HepG2 (cell line): Measurements from ENCODE around the gene SBNO2. TPM values are rescaled to one million over a fixed set of nuclear protein-coding genes. Genes with fewer than 3 reads are reported as not detected.

Source experiments
- CCDC6 ChIP-seq: sonication (generic); formaldehyde crosslinking; IDR thresholded peaks from 2 replicates; pipeline ENCODE4 v1.8.1; 2022; ENCODE audit warnings: mild to moderate bottlenecking, missing genetic modification reagents, moderate library complexity
- NFIC ChIP-seq: IDR thresholded peaks from 2 replicates; pipeline ENCODE4 v1.6.1; 2012; ENCODE audit warnings: mild to moderate bottlenecking, low read length, inconsistent platforms
- RXRB ChIP-seq: IDR thresholded peaks from 2 replicates; pipeline ENCODE4 v1.6.1; 2016; ENCODE audit warnings: borderline replicate concordance, missing genetic modification reagents, missing compliant biosample characterization
- TCF7 ChIP-seq: sonication (generic); IDR thresholded peaks from 2 replicates; pipeline ENCODE4 v1.6.1; 2016; ENCODE audit warnings: antibody characterized with exemption, low read depth
- ZFP36L1 ChIP-seq: sonication (generic); formaldehyde crosslinking; IDR thresholded peaks from 2 replicates; pipeline ENCODE4 v1.8.0; 2022; ENCODE audit warnings: mild to moderate bottlenecking, missing genetic modification reagents, moderate library complexity
- ZFP82 ChIP-seq: sonication (generic); formaldehyde crosslinking; IDR thresholded peaks from 2 replicates; pipeline ENCODE4 v1.5.1; 2020; ENCODE audit warnings: mild to moderate bottlenecking, missing genetic modification reagents, borderline replicate concordance
- ZNF407 ChIP-seq: sonication (generic); formaldehyde crosslinking; IDR thresholded peaks from one replicate; pipeline ENCODE4 v1.5.1; 2020; ENCODE audit warnings: mild to moderate bottlenecking, missing genetic modification reagents; ENCODE audit errors: not compliant biosample characterization
- polyA plus RNA-seq, 8 experiments: library from polyadenylated mRNA; depleted of rRNA in 3 of 8; stranded (reverse) in 7 of 8; unstranded in 1 of 8; fragments of >200 nt; fragmentation: Illumina TruSeq in 4 of 8; extraction: Trizol in 4 of 8; gene quantifications; 2 replicates each; pipeline versions ENCODE4 v1.2.1 to v1.2.3, GENCODE V29; 2011 to 2016; ENCODE audit warnings: low read depth in 4 of 8, missing spikeins in 1 of 8, mixed read lengths in 1 of 8; ENCODE audit not compliant: insufficient read depth in 1 of 8
- total RNA-seq, 5 experiments: library from RNA; depleted of rRNA; stranded (reverse); fragments of >200 nt; fragmentation: Illumina TruSeq; extraction: Trizol; gene quantifications; 2 replicates each; pipeline ENCODE4 v1.2.3, GENCODE V29; 2016; ENCODE audit warnings: low read depth in 1 of 5
- TF ChIP-seq, protein P1 (sequence below): sonication (generic); formaldehyde crosslinking; IDR thresholded peaks from 2 replicates; pipeline ENCODE4 v1.4.0; 2020; ENCODE audit warnings: missing genetic modification reagents
- TF ChIP-seq, protein P2 (sequence below): sonication (generic); formaldehyde crosslinking; IDR thresholded peaks from 2 replicates; pipeline ENCODE4 v1.5.1; 2020; ENCODE audit warnings: mild to moderate bottlenecking, moderate library complexity, missing genetic modification reagents
- TF ChIP-seq, protein P3 (sequence below): sonication (generic); formaldehyde crosslinking; conservative IDR thresholded peaks from 2 replicates; pipeline ENCODE4 v1.8.0; 2022; ENCODE audit warnings: missing genetic modification reagents
- TF ChIP-seq, protein P4 (sequence below): sonication (generic); formaldehyde crosslinking; IDR thresholded peaks from 2 replicates; pipeline ENCODE4 v1.9.0; 2021; ENCODE audit warnings: missing genetic modification reagents, mild to moderate bottlenecking, borderline replicate concordance

Gene SBNO2
- total and polyA plus RNA-seq, 2 of the 13 experiments (the other 11 are each of a cell fraction or from before 2014, with no cell fraction given), result 8.6 to 10.4 TPM

DNA sequence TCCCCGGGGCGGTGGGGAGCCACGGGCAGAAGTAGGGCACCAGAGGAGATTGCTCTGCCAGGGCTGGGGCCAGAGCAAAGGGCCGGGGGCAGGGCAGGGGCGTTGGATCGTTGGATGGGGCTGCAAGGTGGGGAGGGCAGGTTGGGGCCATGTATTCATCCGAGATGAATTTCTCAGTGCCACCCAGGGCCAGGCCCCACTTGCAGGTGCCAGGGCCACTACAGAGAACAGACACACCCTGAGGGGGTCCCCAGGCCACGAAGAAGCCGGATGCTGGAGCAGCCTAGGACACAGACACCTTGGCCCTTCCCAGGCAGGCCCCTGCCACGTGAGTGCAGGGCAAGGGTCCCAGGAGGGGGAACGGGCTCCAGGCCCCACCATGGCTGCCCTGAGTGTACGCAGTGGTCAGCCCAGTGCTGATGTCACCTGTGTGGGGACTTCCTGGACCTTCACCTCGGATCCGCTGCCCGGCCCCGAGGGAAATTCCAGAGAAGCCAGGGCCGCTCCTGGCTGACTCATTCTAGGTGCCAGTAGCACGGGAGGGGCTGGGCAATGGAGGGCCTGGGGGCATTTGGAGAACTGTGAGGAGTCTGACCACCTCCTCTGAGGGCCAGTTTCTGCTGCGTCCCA is 9.6 kb upstream of the SBNO2 start (continued):
- TF ChIP-seq, protein P1, sequence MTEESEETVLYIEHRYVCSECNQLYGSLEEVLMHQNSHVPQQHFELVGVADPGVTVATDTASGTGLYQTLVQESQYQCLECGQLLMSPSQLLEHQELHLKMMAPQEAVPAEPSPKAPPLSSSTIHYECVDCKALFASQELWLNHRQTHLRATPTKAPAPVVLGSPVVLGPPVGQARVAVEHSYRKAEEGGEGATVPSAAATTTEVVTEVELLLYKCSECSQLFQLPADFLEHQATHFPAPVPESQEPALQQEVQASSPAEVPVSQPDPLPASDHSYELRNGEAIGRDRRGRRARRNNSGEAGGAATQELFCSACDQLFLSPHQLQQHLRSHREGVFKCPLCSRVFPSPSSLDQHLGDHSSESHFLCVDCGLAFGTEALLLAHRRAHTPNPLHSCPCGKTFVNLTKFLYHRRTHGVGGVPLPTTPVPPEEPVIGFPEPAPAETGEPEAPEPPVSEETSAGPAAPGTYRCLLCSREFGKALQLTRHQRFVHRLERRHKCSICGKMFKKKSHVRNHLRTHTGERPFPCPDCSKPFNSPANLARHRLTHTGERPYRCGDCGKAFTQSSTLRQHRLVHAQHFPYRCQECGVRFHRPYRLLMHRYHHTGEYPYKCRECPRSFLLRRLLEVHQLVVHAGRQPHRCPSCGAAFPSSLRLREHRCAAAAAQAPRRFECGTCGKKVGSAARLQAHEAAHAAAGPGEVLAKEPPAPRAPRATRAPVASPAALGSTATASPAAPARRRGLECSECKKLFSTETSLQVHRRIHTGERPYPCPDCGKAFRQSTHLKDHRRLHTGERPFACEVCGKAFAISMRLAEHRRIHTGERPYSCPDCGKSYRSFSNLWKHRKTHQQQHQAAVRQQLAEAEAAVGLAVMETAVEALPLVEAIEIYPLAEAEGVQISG (CRISPR knock-in tag), result peak; percentile 28; the same call in 1 of the 2 replicates
- TF ChIP-seq, protein P2, sequence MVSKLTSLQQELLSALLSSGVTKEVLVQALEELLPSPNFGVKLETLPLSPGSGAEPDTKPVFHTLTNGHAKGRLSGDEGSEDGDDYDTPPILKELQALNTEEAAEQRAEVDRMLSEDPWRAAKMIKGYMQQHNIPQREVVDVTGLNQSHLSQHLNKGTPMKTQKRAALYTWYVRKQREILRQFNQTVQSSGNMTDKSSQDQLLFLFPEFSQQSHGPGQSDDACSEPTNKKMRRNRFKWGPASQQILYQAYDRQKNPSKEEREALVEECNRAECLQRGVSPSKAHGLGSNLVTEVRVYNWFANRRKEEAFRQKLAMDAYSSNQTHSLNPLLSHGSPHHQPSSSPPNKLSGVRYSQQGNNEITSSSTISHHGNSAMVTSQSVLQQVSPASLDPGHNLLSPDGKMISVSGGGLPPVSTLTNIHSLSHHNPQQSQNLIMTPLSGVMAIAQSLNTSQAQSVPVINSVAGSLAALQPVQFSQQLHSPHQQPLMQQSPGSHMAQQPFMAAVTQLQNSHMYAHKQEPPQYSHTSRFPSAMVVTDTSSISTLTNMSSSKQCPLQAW, result peak; percentile 82
- TF ChIP-seq ZFP82 (CRISPR knock-in tag) (0 out of 2 replicates have a peak, but pooled peaks have one; percentile 30), NFIC (no peak), RXRB (peak; percentile 61; the same call in 1 of the 2 replicates), CCDC6 (CRISPR knock-in tag) (no peak), ZNF407 (CRISPR knock-in tag) (no peak), TCF7 (no peak), ZFP36L1 (CRISPR knock-in tag) (peak; percentile 49; the same call in 1 of the 2 replicates)
- TF ChIP-seq, protein P3, sequence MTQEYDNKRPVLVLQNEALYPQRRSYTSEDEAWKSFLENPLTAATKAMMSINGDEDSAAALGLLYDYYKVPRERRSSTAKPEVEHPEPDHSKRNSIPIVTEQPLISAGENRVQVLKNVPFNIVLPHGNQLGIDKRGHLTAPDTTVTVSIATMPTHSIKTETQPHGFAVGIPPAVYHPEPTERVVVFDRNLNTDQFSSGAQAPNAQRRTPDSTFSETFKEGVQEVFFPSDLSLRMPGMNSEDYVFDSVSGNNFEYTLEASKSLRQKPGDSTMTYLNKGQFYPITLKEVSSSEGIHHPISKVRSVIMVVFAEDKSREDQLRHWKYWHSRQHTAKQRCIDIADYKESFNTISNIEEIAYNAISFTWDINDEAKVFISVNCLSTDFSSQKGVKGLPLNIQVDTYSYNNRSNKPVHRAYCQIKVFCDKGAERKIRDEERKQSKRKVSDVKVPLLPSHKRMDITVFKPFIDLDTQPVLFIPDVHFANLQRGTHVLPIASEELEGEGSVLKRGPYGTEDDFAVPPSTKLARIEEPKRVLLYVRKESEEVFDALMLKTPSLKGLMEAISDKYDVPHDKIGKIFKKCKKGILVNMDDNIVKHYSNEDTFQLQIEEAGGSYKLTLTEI, result no peak
- TF ChIP-seq, protein P4, sequence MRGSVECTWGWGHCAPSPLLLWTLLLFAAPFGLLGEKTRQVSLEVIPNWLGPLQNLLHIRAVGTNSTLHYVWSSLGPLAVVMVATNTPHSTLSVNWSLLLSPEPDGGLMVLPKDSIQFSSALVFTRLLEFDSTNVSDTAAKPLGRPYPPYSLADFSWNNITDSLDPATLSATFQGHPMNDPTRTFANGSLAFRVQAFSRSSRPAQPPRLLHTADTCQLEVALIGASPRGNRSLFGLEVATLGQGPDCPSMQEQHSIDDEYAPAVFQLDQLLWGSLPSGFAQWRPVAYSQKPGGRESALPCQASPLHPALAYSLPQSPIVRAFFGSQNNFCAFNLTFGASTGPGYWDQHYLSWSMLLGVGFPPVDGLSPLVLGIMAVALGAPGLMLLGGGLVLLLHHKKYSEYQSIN, result no peak
